HepG2 (cell line): Measurements from ENCODE around the gene CYP2W1. TPM values are rescaled to one million over a fixed set of nuclear protein-coding genes. Genes with fewer than 3 reads are reported as not detected.

Experiments
- GPN1 ChIP-seq: sonication (generic); formaldehyde crosslinking; IDR thresholded peaks from 2 replicates; pipeline ENCODE4 v1.5.1; 2020; ENCODE audit warnings: missing genetic modification reagents, borderline replicate concordance
- HOXA5 ChIP-seq: sonication (generic); formaldehyde crosslinking; IDR thresholded peaks from 2 replicates; pipeline ENCODE4 v1.4.0; 2020; ENCODE audit warnings: missing genetic modification reagents
- ISL2 ChIP-seq: sonication (generic); formaldehyde crosslinking; IDR thresholded peaks from 2 replicates; pipeline ENCODE4 v1.5.0; 2020; ENCODE audit warnings: missing genetic modification reagents
- KLF11 ChIP-seq: IDR thresholded peaks from 2 replicates; pipeline ENCODE4 v1.6.1; 2016; ENCODE audit warnings: missing compliant biosample characterization
- NFIC ChIP-seq: IDR thresholded peaks from 2 replicates; pipeline ENCODE4 v1.6.1; 2012; ENCODE audit warnings: mild to moderate bottlenecking, low read length, inconsistent platforms
- PPARG ChIP-seq: conservative IDR thresholded peaks from 2 replicates; pipeline ENCODE4 v1.6.1; 2016; ENCODE audit warnings: missing biosample characterization, missing genetic modification reagents
- RFX1 ChIP-seq: fragments of 450-650 bp; IDR thresholded peaks from 2 replicates; pipeline ENCODE4 v1.6.1; 2017
- RFX3 ChIP-seq: IDR thresholded peaks from 2 replicates; pipeline ENCODE4 v1.6.1; 2016; ENCODE audit warnings: missing biosample characterization, missing genetic modification reagents
- ZBTB3 ChIP-seq: sonication (generic); formaldehyde crosslinking; IDR thresholded peaks from 2 replicates; pipeline ENCODE4 v1.4.0; 2020; ENCODE audit warnings: low read depth, mild to moderate bottlenecking, moderate library complexity, missing genetic modification reagents, borderline replicate concordance
- ZBTB8A ChIP-seq: sonication (generic); formaldehyde crosslinking; IDR thresholded peaks from 2 replicates; pipeline ENCODE4 v1.4.0; 2020; ENCODE audit warnings: mild to moderate bottlenecking, low read depth, missing genetic modification reagents, borderline replicate concordance
- ZFP82 ChIP-seq: sonication (generic); formaldehyde crosslinking; IDR thresholded peaks from 2 replicates; pipeline ENCODE4 v1.5.1; 2020; ENCODE audit warnings: mild to moderate bottlenecking, missing genetic modification reagents, borderline replicate concordance
- ZMYM2 ChIP-seq: sonication (generic); formaldehyde crosslinking; IDR thresholded peaks from 2 replicates; pipeline ENCODE4 v1.8.0; 2022; ENCODE audit warnings: mild to moderate bottlenecking, missing genetic modification reagents
- ZNF44 ChIP-seq: sonication (generic); formaldehyde crosslinking; IDR thresholded peaks from 2 replicates; pipeline ENCODE4 v1.5.1; 2020; ENCODE audit warnings: mild to moderate bottlenecking, missing genetic modification reagents
- ZNF567 ChIP-seq: sonication (generic); formaldehyde crosslinking; IDR thresholded peaks from 2 replicates; pipeline ENCODE4 v1.8.1; 2023; ENCODE audit warnings: mild to moderate bottlenecking, missing genetic modification reagents, borderline replicate concordance
- ZNF616 ChIP-seq: sonication (generic); formaldehyde crosslinking; IDR thresholded peaks from 2 replicates; pipeline ENCODE4 v1.5.0; 2020; ENCODE audit warnings: low read depth, mild to moderate bottlenecking, missing genetic modification reagents
- ZSCAN30 ChIP-seq: sonication (generic); formaldehyde crosslinking; IDR thresholded peaks from 2 replicates; pipeline ENCODE4 v1.5.0; 2020; ENCODE audit warnings: mild to moderate bottlenecking, missing genetic modification reagents
- polyA plus RNA-seq, 8 experiments: library from polyadenylated mRNA; depleted of rRNA in 3 of 8; stranded (reverse) in 7 of 8; unstranded in 1 of 8; fragments of >200 nt; fragmentation: Illumina TruSeq in 4 of 8; extraction: Trizol in 4 of 8; gene quantifications; 2 replicates each; pipeline versions ENCODE4 v1.2.1 to v1.2.3, GENCODE V29; 2011 to 2016; ENCODE audit warnings: low read depth in 4 of 8, missing spikeins in 1 of 8, mixed read lengths in 1 of 8; ENCODE audit not compliant: insufficient read depth in 1 of 8
- total RNA-seq, 5 experiments: library from RNA; depleted of rRNA; stranded (reverse); fragments of >200 nt; fragmentation: Illumina TruSeq; extraction: Trizol; gene quantifications; 2 replicates each; pipeline ENCODE4 v1.2.3, GENCODE V29; 2016; ENCODE audit warnings: low read depth in 1 of 5
- TF ChIP-seq, protein P1 (sequence below): sonication (generic); formaldehyde crosslinking; IDR thresholded peaks from 2 replicates; pipeline ENCODE4 v1.4.0; 2020; ENCODE audit warnings: missing genetic modification reagents, mild to moderate bottlenecking, borderline replicate concordance
- TF ChIP-seq, protein P2 (sequence below): sonication (generic); formaldehyde crosslinking; IDR thresholded peaks from 2 replicates; pipeline ENCODE4 v1.8.1; 2023; ENCODE audit warnings: missing genetic modification reagents, inconsistent platforms, borderline replicate concordance
- TF ChIP-seq, protein P3 (sequence below): sonication (generic); formaldehyde crosslinking; IDR thresholded peaks from 2 replicates; pipeline ENCODE4 v1.4.0; 2020; ENCODE audit warnings: missing genetic modification reagents, borderline replicate concordance
- TF ChIP-seq, protein P4 (sequence below): sonication (generic); formaldehyde crosslinking; IDR thresholded peaks from 2 replicates; pipeline ENCODE4 v1.4.0; 2020; ENCODE audit warnings: missing genetic modification reagents

CYP2W1 gene
- total and polyA plus RNA-seq, 2 of the 13 experiments (the other 11 are each of a cell fraction or from before 2014, with no cell fraction given), result 19.5 to 31.7 TPM

DNA sequence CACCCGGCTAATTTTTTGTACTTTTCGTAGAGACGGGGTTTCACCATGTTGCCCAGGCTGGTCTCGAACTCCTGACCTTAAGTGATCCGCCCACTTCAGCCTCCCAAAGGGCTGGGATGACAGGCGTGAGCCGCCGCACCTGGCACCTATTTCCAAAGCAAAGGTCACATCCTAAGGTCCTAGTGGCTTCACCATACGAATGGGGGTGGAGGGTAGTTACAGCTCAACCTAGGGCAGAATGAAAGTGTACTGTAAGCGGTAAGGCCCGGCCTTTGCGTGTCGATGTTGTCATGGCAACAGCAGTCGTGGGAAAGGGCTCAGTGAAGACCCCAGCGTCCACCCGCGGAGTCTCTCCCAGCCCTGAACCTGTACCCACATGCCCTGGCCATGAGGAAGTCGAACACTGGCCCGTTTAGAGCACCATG, 6.1 kb upstream of the CYP2W1 start (continued):
- TF ChIP-seq ZBTB3 (CRISPR knock-in tag), result 0 out of 2 replicates have a peak, but pooled peaks have one; percentile 14
- TF ChIP-seq ZNF567 (CRISPR knock-in tag), result 0 out of 2 replicates have a peak, but pooled peaks have one; percentile 10
- no peak for TF ChIP-seq HOXA5 (CRISPR knock-in tag)
- TF ChIP-seq RFX3 (CRISPR knock-in tag), result peak; percentile 83
- 0 out of 2 replicates have a peak, but pooled peaks have one; percentile 45 for TF ChIP-seq PPARG
- no peak for TF ChIP-seq ZNF616 (CRISPR knock-in tag)
- TF ChIP-seq GPN1 (CRISPR knock-in tag), result no peak
- no peak for TF ChIP-seq ISL2 (CRISPR knock-in tag)
- TF ChIP-seq ZBTB8A, result 0 out of 2 replicates have a peak, but pooled peaks have one; percentile 50
- no peak for TF ChIP-seq ZFP82 (CRISPR knock-in tag)
- TF ChIP-seq ZMYM2 (CRISPR knock-in tag), result peak; percentile 82
- TF ChIP-seq KLF11 (CRISPR knock-in tag), result peak; percentile 10; the same call in 1 of the 2 replicates
- TF ChIP-seq ZNF44, result 0 out of 2 replicates have a peak, but pooled peaks have one; percentile 1
- TF ChIP-seq ZSCAN30 (CRISPR knock-in tag), result no peak
- TF ChIP-seq, protein P1, sequence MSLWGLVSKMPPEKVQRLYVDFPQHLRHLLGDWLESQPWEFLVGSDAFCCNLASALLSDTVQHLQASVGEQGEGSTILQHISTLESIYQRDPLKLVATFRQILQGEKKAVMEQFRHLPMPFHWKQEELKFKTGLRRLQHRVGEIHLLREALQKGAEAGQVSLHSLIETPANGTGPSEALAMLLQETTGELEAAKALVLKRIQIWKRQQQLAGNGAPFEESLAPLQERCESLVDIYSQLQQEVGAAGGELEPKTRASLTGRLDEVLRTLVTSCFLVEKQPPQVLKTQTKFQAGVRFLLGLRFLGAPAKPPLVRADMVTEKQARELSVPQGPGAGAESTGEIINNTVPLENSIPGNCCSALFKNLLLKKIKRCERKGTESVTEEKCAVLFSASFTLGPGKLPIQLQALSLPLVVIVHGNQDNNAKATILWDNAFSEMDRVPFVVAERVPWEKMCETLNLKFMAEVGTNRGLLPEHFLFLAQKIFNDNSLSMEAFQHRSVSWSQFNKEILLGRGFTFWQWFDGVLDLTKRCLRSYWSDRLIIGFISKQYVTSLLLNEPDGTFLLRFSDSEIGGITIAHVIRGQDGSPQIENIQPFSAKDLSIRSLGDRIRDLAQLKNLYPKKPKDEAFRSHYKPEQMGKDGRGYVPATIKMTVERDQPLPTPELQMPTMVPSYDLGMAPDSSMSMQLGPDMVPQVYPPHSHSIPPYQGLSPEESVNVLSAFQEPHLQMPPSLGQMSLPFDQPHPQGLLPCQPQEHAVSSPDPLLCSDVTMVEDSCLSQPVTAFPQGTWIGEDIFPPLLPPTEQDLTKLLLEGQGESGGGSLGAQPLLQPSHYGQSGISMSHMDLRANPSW (CRISPR knock-in tag), result no peak
- TF ChIP-seq, protein P2, sequence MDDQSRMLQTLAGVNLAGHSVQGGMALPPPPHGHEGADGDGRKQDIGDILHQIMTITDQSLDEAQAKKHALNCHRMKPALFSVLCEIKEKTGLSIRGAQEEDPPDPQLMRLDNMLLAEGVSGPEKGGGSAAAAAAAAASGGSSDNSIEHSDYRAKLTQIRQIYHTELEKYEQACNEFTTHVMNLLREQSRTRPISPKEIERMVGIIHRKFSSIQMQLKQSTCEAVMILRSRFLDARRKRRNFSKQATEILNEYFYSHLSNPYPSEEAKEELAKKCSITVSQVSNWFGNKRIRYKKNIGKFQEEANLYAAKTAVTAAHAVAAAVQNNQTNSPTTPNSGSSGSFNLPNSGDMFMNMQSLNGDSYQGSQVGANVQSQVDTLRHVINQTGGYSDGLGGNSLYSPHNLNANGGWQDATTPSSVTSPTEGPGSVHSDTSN (CRISPR knock-in tag), result no peak
- TF ChIP-seq RFX1, result peak; percentile 90
- TF ChIP-seq, protein P3, sequence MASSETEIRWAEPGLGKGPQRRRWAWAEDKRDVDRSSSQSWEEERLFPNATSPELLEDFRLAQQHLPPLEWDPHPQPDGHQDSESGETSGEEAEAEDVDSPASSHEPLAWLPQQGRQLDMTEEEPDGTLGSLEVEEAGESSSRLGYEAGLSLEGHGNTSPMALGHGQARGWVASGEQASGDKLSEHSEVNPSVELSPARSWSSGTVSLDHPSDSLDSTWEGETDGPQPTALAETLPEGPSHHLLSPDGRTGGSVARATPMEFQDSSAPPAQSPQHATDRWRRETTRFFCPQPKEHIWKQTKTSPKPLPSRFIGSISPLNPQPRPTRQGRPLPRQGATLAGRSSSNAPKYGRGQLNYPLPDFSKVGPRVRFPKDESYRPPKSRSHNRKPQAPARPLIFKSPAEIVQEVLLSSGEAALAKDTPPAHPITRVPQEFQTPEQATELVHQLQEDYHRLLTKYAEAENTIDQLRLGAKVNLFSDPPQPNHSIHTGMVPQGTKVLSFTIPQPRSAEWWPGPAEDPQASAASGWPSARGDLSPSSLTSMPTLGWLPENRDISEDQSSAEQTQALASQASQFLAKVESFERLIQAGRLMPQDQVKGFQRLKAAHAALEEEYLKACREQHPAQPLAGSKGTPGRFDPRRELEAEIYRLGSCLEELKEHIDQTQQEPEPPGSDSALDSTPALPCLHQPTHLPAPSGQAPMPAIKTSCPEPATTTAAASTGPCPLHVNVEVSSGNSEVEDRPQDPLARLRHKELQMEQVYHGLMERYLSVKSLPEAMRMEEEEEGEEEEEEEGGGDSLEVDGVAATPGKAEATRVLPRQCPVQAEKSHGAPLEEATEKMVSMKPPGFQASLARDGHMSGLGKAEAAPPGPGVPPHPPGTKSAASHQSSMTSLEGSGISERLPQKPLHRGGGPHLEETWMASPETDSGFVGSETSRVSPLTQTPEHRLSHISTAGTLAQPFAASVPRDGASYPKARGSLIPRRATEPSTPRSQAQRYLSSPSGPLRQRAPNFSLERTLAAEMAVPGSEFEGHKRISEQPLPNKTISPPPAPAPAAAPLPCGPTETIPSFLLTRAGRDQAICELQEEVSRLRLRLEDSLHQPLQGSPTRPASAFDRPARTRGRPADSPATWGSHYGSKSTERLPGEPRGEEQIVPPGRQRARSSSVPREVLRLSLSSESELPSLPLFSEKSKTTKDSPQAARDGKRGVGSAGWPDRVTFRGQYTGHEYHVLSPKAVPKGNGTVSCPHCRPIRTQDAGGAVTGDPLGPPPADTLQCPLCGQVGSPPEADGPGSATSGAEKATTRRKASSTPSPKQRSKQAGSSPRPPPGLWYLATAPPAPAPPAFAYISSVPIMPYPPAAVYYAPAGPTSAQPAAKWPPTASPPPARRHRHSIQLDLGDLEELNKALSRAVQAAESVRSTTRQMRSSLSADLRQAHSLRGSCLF (CRISPR knock-in tag), result no peak
- TF ChIP-seq, protein P4, sequence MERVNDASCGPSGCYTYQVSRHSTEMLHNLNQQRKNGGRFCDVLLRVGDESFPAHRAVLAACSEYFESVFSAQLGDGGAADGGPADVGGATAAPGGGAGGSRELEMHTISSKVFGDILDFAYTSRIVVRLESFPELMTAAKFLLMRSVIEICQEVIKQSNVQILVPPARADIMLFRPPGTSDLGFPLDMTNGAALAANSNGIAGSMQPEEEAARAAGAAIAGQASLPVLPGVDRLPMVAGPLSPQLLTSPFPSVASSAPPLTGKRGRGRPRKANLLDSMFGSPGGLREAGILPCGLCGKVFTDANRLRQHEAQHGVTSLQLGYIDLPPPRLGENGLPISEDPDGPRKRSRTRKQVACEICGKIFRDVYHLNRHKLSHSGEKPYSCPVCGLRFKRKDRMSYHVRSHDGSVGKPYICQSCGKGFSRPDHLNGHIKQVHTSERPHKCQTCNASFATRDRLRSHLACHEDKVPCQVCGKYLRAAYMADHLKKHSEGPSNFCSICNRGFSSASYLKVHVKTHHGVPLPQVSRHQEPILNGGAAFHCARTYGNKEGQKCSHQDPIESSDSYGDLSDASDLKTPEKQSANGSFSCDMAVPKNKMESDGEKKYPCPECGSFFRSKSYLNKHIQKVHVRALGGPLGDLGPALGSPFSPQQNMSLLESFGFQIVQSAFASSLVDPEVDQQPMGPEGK, result no peak
- no peak for TF ChIP-seq NFIC
